HEK293T (cell line): ENCODE measurements around the gene PANK4.

Experiments
- ELF4 ChIP-seq: fragments of 450-650 bp; IDR thresholded peaks from 2 replicates; pipeline ENCODE4 v1.6.1; 2017; ENCODE audit warnings: antibody characterized with exemption
- FOXM1 ChIP-seq: fragments of 450-650 bp; IDR thresholded peaks from 2 replicates; pipeline ENCODE4 v1.6.1; 2017; ENCODE audit warnings: mild to moderate bottlenecking, borderline replicate concordance
- HDGF ChIP-seq: fragments of 450-650 bp; IDR thresholded peaks from 2 replicates; pipeline ENCODE4 v1.6.1; 2017; ENCODE audit warnings: antibody characterized with exemption, borderline replicate concordance
- SP1 ChIP-seq: fragments of 450-650 bp; IDR thresholded peaks from 2 replicates; pipeline ENCODE4 v1.6.1; 2017
- SUZ12 ChIP-seq: fragments of 450-650 bp; IDR thresholded peaks from 2 replicates; pipeline ENCODE4 v1.6.1; 2016; ENCODE audit warnings: mild to moderate bottlenecking
- TARDBP ChIP-seq: fragments of 450-650 bp; IDR thresholded peaks from 2 replicates; pipeline ENCODE4 v1.6.1; 2016
- ZNF384 ChIP-seq: fragments of 450-650 bp; IDR thresholded peaks from 2 replicates; pipeline ENCODE4 v1.6.1; 2016

DNA sequence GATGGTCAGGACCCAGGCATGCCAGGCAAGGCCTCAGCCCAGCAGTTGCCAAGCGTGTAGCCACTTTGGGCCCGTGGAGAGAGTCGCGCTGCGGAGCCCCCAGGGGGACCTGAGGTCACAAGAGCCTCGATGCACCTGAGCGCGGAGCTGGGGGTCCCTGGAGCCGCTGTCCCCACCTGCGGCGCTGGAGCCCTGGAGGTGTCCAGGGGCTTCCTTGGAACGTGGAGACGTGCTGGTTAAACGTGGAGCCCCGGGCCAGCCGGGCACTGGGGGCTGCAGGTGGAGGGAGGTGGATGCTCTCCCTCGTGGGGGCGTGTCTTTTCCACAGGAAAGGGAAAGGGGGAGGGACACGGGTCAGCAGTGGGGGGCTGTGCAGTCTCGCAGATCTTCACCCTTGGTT is 47.2 kb downstream of the PANK4 start:
- TF ChIP-seq FOXM1 (no peak), ELF4 (no peak), SP1 (no peak), SUZ12 (no peak), TARDBP (no peak), ZNF384 (no peak), HDGF (no peak)
